Muscle of leg (tissue), 11 donors: Measurements from ENCODE around the gene ABCF3. TPM values are rescaled to one million over a fixed set of nuclear protein-coding genes. Genes with fewer than 3 reads are reported as not detected.

Experiments used
- DNase-seq: peaks from one replicate; pipeline ENCODE4 v3.0.0; 2013
- H3K27ac ChIP-seq: one replicate; pipeline ENCODE4 v1.5.1; 2013; ENCODE audit warnings: mild to moderate bottlenecking, low read length, control low read depth
- H3K27me3 ChIP-seq: one replicate; pipeline ENCODE4 v1.6.1; 2013; ENCODE audit warnings: low read length; ENCODE audit not compliant: control insufficient read depth, insufficient read depth
- H3K36me3 ChIP-seq: one replicate; pipeline ENCODE4 v1.6.1; 2013; ENCODE audit warnings: low read length; ENCODE audit not compliant: control insufficient read depth, insufficient read depth
- H3K4me1 ChIP-seq: one replicate; pipeline ENCODE4 v1.6.1; 2013; ENCODE audit warnings: low read length; ENCODE audit not compliant: control insufficient read depth, insufficient read depth
- H3K4me3 ChIP-seq: one replicate; pipeline ENCODE4 v1.5.1; 2013; ENCODE audit warnings: low read length, control low read depth
- H3K9me3 ChIP-seq: replicated peaks from 2 replicates; pipeline ENCODE4 v1.6.1; 2013; ENCODE audit warnings: low read depth, low read length; ENCODE audit not compliant: control insufficient read depth
- WGBS: methylation state at CpG from one replicate; pipeline ENCODE4 v1.1.5; 2013; ENCODE audit warnings: missing lambda C conversion rate; ENCODE audit not compliant: insufficient coverage; 5-methylcytosine and 5-hydroxymethylcytosine counted together
- polyA plus RNA-seq, 8 donors: library from polyadenylated mRNA; unstranded; fragments of 120-200 nt; gene quantifications; one replicate each; pipeline versions ENCODE4 v1.2.1 to v1.2.3, GENCODE V29; 2013; ENCODE audit warnings: inconsistent platforms in 1 of 8, low replicate concordance in 1 of 8; ENCODE audit not compliant: insufficient read length in 8 of 8, insufficient read depth in 1 of 8
- total RNA-seq: library from RNA; stranded (reverse); fragments of 120-200 nt; gene quantifications from one replicate; pipeline ENCODE4 v1.2.4, GENCODE V29; 2013

ABCF3 gene
- total and polyA plus RNA-seq, 9 donors = 33.0 to 54.5 (median 48.7) TPM

GRCh38 chr3:184228376-184229137 lies 42.6 kb downstream of the ABCF3 start:
- WGBS = 18% methylated on average over 4 of the region's 12 CpGs
- Histone ChIP-seq H3K4me3 (no peak overlapping the region), H3K4me1 (peaks cover 15% of the 10 kb centered on the region)

DNA sequence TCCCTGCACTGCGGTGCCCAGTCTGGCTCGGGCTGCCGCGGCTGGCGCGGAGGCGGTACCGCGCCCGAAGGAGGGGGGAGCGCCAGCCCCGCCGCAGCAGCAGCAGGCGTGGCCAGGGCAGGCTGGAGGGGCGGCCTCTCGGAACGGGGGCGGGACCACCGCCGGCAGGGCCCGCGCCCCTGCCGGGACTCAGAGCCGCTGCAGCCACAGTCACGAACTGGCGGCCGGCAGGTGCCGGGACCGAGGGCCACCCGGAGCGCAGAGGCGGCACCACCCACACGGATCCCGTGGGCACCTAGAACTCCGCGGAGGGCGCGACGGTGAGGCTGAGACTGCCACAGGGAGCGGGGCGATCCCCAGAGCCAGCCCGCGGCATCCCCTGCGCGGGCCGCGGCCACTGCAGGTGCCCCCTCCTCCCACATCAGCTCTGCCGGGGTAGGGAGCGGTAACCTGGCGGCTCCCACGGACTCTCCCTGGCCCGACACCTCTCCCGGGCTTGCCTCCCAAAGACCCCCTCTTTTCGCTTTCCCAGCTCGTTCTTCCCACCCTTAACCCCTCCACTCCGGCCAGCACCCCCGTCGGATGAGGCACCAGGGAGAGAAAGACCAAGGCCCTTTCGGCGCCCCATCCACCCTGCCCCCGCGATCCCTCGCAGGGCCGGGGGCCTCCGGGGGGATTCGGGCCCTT lies 43.5 kb downstream of the ABCF3 start, which contains the start of gene VWA5B2:
Gene VWA5B2 (plus strand): TSS at position 192 of the 687 bp plus-strand sequence. CDS start 944 bp downstream, outside the sequence.
- Histone ChIP-seq H3K27me3 (peaks cover 76% of the 10 kb centered on the region), H3K4me3 (peak within 1 kb of the TSS; percentile 32), H3K4me1 (peaks cover 15% of the 10 kb centered on the region), H3K9me3 (no peaks in the 10 kb centered on the region), H3K27ac (no peak within 1 kb of the TSS), H3K36me3 (no peaks in the 10 kb centered on the region)
- peak; percentile 57 for DNase-seq
- under 1% methylated on average over 66 of the region's 66 CpGs for WGBS

More at GRCh38 chr3:184228376-184229137, 42.6 kb downstream of the ABCF3 start:
- Histone ChIP-seq H3K27ac (no peak overlapping the region), H3K9me3 (no peaks in the 10 kb centered on the region), H3K36me3 (no peaks in the 10 kb centered on the region), H3K27me3 (peaks cover 69% of the 10 kb centered on the region)
- DNase-seq = no peak

- 0% methylated on average over 56 of the region's 61 CpGs for WGBS
- Histone ChIP-seq H3K4me1 (peaks cover 15% of the 10 kb centered on the region), H3K27ac (no peak overlapping the region), H3K4me3 (peak overlapping the region; percentile 32), H3K9me3 (no peaks in the 10 kb centered on the region), H3K27me3 (peaks cover 73% of the 10 kb centered on the region), H3K36me3 (no peaks in the 10 kb centered on the region)
- no peak for DNase-seq
Measured at GRCh38 chr3:184230081-184230602, 44.1 kb downstream of the ABCF3 start.

DNA sequence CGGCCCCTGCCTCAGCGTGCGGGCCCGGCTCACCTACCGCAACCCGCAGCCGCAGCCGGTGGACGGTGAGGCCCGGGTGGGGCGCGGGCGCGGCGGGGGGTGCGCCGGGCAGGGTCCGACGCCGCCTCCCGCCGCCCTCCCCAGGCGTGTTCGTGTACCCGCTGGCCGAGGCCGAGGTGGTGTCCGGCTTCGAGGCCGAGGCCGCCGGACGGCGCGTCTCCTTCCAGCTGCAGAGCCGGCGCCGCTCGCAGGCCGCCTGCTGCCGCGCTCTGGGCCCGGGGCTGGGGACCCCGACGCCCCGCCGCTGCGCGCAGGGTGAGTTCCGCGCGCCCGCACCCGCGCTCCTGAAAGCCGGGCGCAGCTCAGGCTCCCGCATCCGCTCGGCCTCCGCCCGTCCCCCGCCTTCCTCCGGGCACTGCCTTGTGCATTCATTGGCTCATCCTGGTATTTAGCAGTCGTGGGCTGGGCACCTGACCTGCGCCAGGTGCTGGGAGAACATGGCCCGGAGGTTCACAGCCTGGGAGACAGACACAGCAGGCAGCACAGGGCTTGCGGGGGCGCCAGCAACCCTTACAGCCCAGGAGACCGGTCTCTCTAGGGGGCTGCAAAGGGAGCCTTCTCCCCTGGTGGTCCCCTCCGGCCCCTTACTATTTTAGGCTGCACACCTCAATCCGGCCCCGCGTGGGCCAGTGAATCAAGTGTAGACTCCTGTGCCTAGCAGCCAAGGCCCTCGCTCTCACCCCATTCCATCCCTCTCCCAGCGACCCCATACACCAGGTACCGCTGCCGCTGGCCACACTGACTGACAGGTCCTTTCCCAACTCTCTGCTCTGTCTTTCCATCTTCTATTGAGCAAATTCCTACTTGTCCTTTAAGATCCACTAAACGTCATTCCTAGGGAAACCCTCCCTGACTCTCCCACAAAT lies 44.9 kb downstream of the ABCF3 start:
- Histone ChIP-seq H3K4me1 (peaks cover 15% of the 10 kb centered on the region), H3K36me3 (no peaks in the 10 kb centered on the region), H3K9me3 (no peaks in the 10 kb centered on the region), H3K27ac (no peak overlapping the region), H3K27me3 (peaks cover 73% of the 10 kb centered on the region), H3K4me3 (no peak overlapping the region)
- DNase-seq = no peak
- WGBS = 3% methylated on average over 79 of the region's 79 CpGs

- Histone ChIP-seq H3K4me1 (peaks cover 15% of the 10 kb centered on the region), H3K9me3 (no peaks in the 10 kb centered on the region), H3K4me3 (no peak overlapping the region), H3K27me3 (peaks cover 71% of the 10 kb centered on the region), H3K36me3 (no peaks in the 10 kb centered on the region), H3K27ac (no peak overlapping the region)
- DNase-seq = no peak
- 0% methylated on average over 1 of the region's 3 CpGs for WGBS
Measured at GRCh38 chr3:184231671-184232070, 45.7 kb downstream of the ABCF3 start.

DNA sequence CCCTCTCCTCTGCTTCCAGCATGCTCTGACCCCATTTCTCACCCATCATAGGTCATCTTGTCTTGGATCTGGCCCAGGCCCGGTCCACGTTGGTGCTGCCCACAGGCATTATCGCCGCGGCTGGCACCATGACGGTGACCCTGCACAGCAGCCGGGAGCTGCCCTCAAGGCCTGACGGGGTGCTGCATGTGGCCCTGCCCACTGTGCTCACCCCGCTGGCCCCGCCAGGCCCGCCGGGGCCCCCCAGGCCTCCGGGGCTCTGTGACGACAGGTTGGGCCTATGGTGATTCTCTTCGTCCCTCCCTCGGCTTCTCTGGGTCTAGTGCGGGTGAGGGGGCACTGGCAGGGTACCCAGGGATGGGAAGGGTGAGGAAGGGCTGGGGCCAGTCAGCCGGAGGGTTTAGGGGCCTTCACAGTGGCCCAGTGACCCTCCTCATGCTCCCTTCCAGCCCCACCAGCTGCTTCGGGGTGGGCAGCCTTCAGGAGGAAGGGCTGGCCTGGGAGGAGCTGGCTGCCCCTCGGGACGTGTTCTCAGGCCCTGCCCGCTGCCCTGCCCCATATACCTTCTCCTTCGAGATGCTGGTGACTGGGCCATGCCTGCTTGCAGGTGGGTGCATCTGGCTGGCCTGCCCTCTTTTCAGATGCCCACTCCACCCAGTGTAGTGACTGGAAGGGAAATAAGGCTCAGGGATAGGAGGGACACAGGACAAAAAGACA lies 47.3 kb downstream of the ABCF3 start:
- Histone ChIP-seq H3K36me3 (no peaks in the 10 kb centered on the region), H3K27me3 (peaks cover 58% of the 10 kb centered on the region), H3K4me3 (no peak overlapping the region), H3K9me3 (no peaks in the 10 kb centered on the region), H3K4me1 (peaks cover 15% of the 10 kb centered on the region), H3K27ac (no peak overlapping the region)
- WGBS = 88% methylated on average over 8 of the region's 23 CpGs
- DNase-seq = no peak

GRCh38 chr3:184234224-184234623 lies 48.2 kb downstream of the ABCF3 start:
- no peak for DNase-seq
- no peaks in the 10 kb centered on the region for H3K36me3 ChIP-seq
- H3K27me3 ChIP-seq = peaks cover 49% of the 10 kb centered on the region

GRCh38 chr3:184234671-184235380 lies 48.8 kb downstream of the ABCF3 start:
- DNase-seq = no peak
- Histone ChIP-seq H3K4me1 (peaks cover 8% of the 10 kb centered on the region), H3K36me3 (no peaks in the 10 kb centered on the region), H3K27ac (no peak overlapping the region), H3K27me3 (peaks cover 44% of the 10 kb centered on the region), H3K9me3 (no peaks in the 10 kb centered on the region), H3K4me3 (no peak overlapping the region)
- WGBS = 86% methylated on average over 12 of the region's 19 CpGs

More at GRCh38 chr3:184234224-184234623, 48.2 kb downstream of the ABCF3 start:
- Histone ChIP-seq H3K4me1 (peaks cover 12% of the 10 kb centered on the region), H3K9me3 (no peaks in the 10 kb centered on the region), H3K4me3 (no peak overlapping the region), H3K27ac (no peak overlapping the region)
- WGBS = 18% methylated on average over 3 of the region's 4 CpGs
